ENCODE measurements around the gene SH3PXD2A. TPM values are rescaled to one million over a fixed set of nuclear protein-coding genes. Genes with fewer than 3 reads are reported as not detected.

SH3PXD2A gene
- total RNA-seq, 1 experiment from 2014 or later, result 6.3 TPM

DNA sequence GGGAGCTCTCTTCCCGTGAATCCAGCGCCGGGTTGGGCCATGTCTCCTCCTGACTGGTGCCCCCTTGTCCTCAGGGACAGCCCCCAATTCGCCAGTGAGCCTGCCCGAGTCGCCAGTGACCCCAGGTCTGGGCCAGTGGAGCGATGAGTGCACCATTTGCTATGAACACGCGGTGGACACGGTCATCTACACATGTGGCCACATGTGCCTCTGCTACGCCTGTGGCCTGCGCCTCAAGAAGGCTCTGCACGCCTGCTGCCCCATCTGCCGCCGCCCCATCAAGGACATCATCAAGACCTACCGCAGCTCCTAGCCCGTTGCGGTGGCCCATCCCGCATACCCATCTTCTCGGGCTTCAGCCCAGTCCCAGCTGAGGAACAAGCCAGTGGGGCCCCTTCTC is 265.3 kb downstream of the SH3PXD2A start:
- Histone ChIP-seq H3K36me3 (ENCODE audit: control insufficient read depth, insufficient read depth, low read length) (no peaks in the 10 kb centered on the region), H3K4me1 (no peaks in the 10 kb centered on the region), H3K9me3 (peaks cover 4% of the 10 kb centered on the region; the same call in 1 of the 2 replicates), H3K27me3 (replicated peaks; ENCODE audit: control insufficient read depth, insufficient read depth, low read length) (no peaks in the 10 kb centered on the region), H3K4me3 (ENCODE audit: low read depth, low read length) (no peak overlapping the region)
- Mint-ChIP-seq H3K9me3 (ENCODE audit: unreplicated experiment) (peaks cover 16% of the 10 kb centered on the region), H3K36me3 (ENCODE audit: insufficient read depth, unreplicated experiment) (no peaks in the 10 kb centered on the region), H3K4me3 (ENCODE audit: unreplicated experiment) (no peak overlapping the region), H3K27me3 (ENCODE audit: insufficient read depth, unreplicated experiment) (no peaks in the 10 kb centered on the region), H3K4me1 (ENCODE audit: low read depth, unreplicated experiment) (no peaks in the 10 kb centered on the region), H3K27ac (ENCODE audit: unreplicated experiment) (no peak overlapping the region)
- CTCF ChIA-PET, result interaction anchor here (1.2 kb wide), 1 partner anchor 48 kb away, joined by 3 read pairs; no protein-coding TSS in a partner anchor
- POLR2A ChIA-PET, result no interaction called here
- intact Hi-C loops (cut with micrococcal nuclease; ENCODE audit: unreplicated experiment), result loop anchor here (5.0 to 10.0 kb wide), 3 partner anchors 83 to 265 kb away; partner anchors contain the start of gene SH3PXD2A
- BruUV-seq (replicated peaks), result no TSS peak
- TF ChIP-seq, protein P1, sequence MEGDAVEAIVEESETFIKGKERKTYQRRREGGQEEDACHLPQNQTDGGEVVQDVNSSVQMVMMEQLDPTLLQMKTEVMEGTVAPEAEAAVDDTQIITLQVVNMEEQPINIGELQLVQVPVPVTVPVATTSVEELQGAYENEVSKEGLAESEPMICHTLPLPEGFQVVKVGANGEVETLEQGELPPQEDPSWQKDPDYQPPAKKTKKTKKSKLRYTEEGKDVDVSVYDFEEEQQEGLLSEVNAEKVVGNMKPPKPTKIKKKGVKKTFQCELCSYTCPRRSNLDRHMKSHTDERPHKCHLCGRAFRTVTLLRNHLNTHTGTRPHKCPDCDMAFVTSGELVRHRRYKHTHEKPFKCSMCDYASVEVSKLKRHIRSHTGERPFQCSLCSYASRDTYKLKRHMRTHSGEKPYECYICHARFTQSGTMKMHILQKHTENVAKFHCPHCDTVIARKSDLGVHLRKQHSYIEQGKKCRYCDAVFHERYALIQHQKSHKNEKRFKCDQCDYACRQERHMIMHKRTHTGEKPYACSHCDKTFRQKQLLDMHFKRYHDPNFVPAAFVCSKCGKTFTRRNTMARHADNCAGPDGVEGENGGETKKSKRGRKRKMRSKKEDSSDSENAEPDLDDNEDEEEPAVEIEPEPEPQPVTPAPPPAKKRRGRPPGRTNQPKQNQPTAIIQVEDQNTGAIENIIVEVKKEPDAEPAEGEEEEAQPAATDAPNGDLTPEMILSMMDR (IDR thresholded peaks at IDR 0.05; ENCODE audit: insufficient read depth in 1 of 2, low read depth in 1 of 2, low read length in 1 of 2, severe bottlenecking in 1 of 2, unreplicated experiment in 1 of 2), result no peak
- DNase-seq, result no peak

DNA sequence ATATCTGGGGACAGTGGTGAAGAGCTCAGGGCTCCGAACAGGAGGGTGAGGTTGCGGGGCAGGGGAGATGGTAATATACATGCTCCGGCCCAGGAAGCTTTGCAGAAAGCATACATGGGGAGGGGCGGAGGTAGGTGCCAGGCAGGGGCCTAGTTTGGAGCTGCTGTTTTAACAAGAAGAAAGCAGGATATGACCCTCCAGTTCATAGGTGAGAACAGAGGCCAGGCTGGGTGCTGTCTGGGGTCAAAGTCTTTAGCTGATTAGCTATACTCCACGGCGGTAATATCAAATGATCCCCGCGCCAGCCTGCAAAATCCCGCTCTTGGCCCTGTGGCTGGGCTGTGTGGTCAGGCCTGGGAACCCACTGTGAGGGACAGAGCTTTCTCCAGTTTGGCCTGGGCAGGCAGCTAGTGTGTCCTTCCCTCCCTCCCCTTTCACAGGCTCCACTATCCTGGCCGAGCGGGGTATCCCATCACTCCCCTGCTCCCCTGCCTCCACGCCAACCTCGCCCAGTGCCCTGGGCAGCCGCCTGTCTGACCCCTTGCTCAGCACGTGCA is 266.2 kb downstream of the SH3PXD2A start:
- Mint-ChIP-seq H3K36me3 (ENCODE audit: insufficient read depth, unreplicated experiment) (no peaks in the 10 kb centered on the region), H3K4me1 (ENCODE audit: low read depth, unreplicated experiment) (no peaks in the 10 kb centered on the region), H3K9me3 (ENCODE audit: unreplicated experiment) (peaks cover 16% of the 10 kb centered on the region), H3K27ac (ENCODE audit: unreplicated experiment) (no peak overlapping the region), H3K27me3 (ENCODE audit: insufficient read depth, unreplicated experiment) (no peaks in the 10 kb centered on the region), H3K4me3 (ENCODE audit: unreplicated experiment) (no peak overlapping the region)
- Histone ChIP-seq H3K27me3 (replicated peaks; ENCODE audit: control insufficient read depth, insufficient read depth, low read length) (no peaks in the 10 kb centered on the region), H3K4me3 (ENCODE audit: low read depth, low read length) (no peak overlapping the region), H3K9me3 (peaks cover 4% of the 10 kb centered on the region; the same call in 1 of the 2 replicates), H3K4me1 (no peaks in the 10 kb centered on the region), H3K36me3 (ENCODE audit: control insufficient read depth, insufficient read depth, low read length) (no peaks in the 10 kb centered on the region)
- BruUV-seq (replicated peaks), result no TSS peak
- TF ChIP-seq, protein P1 (IDR thresholded peaks at IDR 0.05; ENCODE audit: insufficient read depth in 1 of 2, low read depth in 1 of 2, low read length in 1 of 2, severe bottlenecking in 1 of 2, unreplicated experiment in 1 of 2), result no peak
- ChIA-PET CTCF (interaction anchor here (0.7 to 1.2 kb wide), 2 partner anchors 16 to 47 kb away, joined by 3 to 5 read pairs; no protein-coding TSS in a partner anchor), POLR2A (no interaction called here)
- no peak for DNase-seq
- intact Hi-C loops (cut with micrococcal nuclease; ENCODE audit: unreplicated experiment), result no loop called here

DNA sequence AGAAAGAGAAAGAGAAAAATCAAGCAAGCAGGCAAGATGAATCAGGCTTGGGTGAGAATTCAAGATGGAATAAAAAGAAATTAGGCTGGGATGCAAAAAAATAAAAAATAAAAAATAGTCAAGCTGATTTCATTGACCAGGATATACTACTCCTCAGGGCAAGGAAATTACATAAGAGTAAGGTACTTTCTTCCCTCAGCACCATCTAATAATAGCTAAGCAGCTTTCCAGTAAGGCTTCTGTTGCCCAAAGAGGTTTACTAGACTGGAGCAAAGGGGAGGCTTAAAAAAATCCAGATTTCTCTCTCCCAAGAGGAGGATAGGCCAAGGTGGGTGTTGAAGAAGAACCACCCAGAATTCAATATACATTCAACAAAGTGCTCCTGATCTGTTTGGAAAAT is 268.3 kb downstream of the SH3PXD2A start:
- TF ChIP-seq, protein P1 (IDR thresholded peaks at IDR 0.05; ENCODE audit: insufficient read depth in 1 of 2, low read depth in 1 of 2, low read length in 1 of 2, severe bottlenecking in 1 of 2, unreplicated experiment in 1 of 2), result no peak
- ChIA-PET POLR2A (no interaction called here), CTCF (no interaction called here)
- Histone ChIP-seq H3K36me3 (ENCODE audit: control insufficient read depth, insufficient read depth, low read length) (no peaks in the 10 kb centered on the region), H3K9me3 (peaks cover 4% of the 10 kb centered on the region; the same call in 1 of the 2 replicates), H3K27me3 (replicated peaks; ENCODE audit: control insufficient read depth, insufficient read depth, low read length) (no peaks in the 10 kb centered on the region), H3K4me3 (ENCODE audit: low read depth, low read length) (no peak overlapping the region), H3K4me1 (no peaks in the 10 kb centered on the region)
- no TSS peak for BruUV-seq (replicated peaks)
- intact Hi-C loops (cut with micrococcal nuclease; ENCODE audit: unreplicated experiment), result no loop called here
- H3K27me3 Mint-ChIP-seq (ENCODE audit: insufficient read depth, unreplicated experiment), result no peaks in the 10 kb centered on the region
- peaks cover 16% of the 10 kb centered on the region for H3K9me3 Mint-ChIP-seq (ENCODE audit: unreplicated experiment)
- DNase-seq, result no peak
- no peak overlapping the region for H3K27ac Mint-ChIP-seq (ENCODE audit: unreplicated experiment)
- no peaks in the 10 kb centered on the region for H3K36me3 Mint-ChIP-seq (ENCODE audit: insufficient read depth, unreplicated experiment)
- no peak overlapping the region for H3K4me3 Mint-ChIP-seq (ENCODE audit: unreplicated experiment)
- no peaks in the 10 kb centered on the region for H3K4me1 Mint-ChIP-seq (ENCODE audit: low read depth, unreplicated experiment)

Data from Caco-2 (cell line).